ENCODE results near the gene CORO7.
A peak's percentile ranks its signal among the peaks of the same experiment; 100 is the strongest.

The CORO7 gene

GRCh38 chr16:4381935-4382794, 34.2 kb downstream of the CORO7 start:
- no peak for DNase-seq

GRCh38 chr16:4381072-4381934, 35.1 kb downstream of the CORO7 start:
- DNase-seq: no peak

- no peak for DNase-seq
Measured at GRCh38 chr16:4380119-4381063, 36.0 kb downstream of the CORO7 start.

GRCh38 chr16:4378999-4379690, 37.3 kb downstream of the CORO7 start:
- DNase-seq: no peak

GRCh38 chr16:4378161-4378666, 38.2 kb downstream of the CORO7 start:
- DNase-seq: no peak

- no peak for DNase-seq
Measured at GRCh38 chr16:4377573-4378154, 38.7 kb downstream of the CORO7 start.

- DNase-seq: no peak
Measured at GRCh38 chr16:4376893-4377572, 39.4 kb downstream of the CORO7 start.

- no peak for DNase-seq
Measured at GRCh38 chr16:4376126-4376892, 40.1 kb downstream of the CORO7 start.

- DNase-seq: no peak
Measured at GRCh38 chr16:4375717-4376116, 40.7 kb downstream of the CORO7 start.

- no peak for DNase-seq
Measured at GRCh38 chr16:4373909-4374742, 42.3 kb downstream of the CORO7 start.

GRCh38 chr16:4373356-4373908, 43.0 kb downstream of the CORO7 start:
- DNase-seq: no peak

- DNase-seq: no peak
Measured at GRCh38 chr16:4372578-4373355, 43.6 kb downstream of the CORO7 start.

- DNase-seq: no peak
Measured at GRCh38 chr16:4372001-4372577, 44.3 kb downstream of the CORO7 start.

GRCh38 chr16:4371357-4372000, 44.9 kb downstream of the CORO7 start, which contains the start of gene VASN:
TSS of gene VASN (plus strand) at chr16:4371848. CDS start at chr16:4380878, 9,030 bp downstream.
- DNase-seq: peak; percentile 61

- no peak for DNase-seq
Measured at GRCh38 chr16:4370570-4371356, 45.6 kb downstream of the CORO7 start.

- no peak for DNase-seq
Measured at GRCh38 chr16:4370151-4370550, 46.2 kb downstream of the CORO7 start.
